GM23338 (cell line): Measurements from ENCODE around the gene PFKP. TPM values are rescaled to one million over a fixed set of nuclear protein-coding genes. Genes with fewer than 3 reads are reported as not detected.

Experiments
- ATAC-seq: fragments of 200-7000 bp; cut with Tn5 transposase; 3 replicates; pipeline ENCODE4 v1.9.1; 2020
- DNase-seq: peaks from one replicate; pipeline ENCODE4 v3.0.0-alpha.2; 2015; ENCODE audit warnings: low spot score
- H2AFZ ChIP-seq: fragments of 200-600 bp; sonication (generic); 2 replicates; pipeline ENCODE4 v1.8.0; 2016; ENCODE audit warnings: antibody characterized with exemption, mild to moderate bottlenecking, moderate library complexity
- H3F3A ChIP-seq: fragments of 200-600 bp; sonication (generic); replicated peaks from 2 replicates; pipeline ENCODE4 v1.8.0; 2017; ENCODE audit warnings: antibody characterized with exemption, mixed run types, low read depth
- H3K27ac ChIP-seq: fragments of 200-600 bp; sonication (generic); 2 replicates; pipeline ENCODE4 v1.6.1; 2016; ENCODE audit warnings: low read depth
- H3K27me3 ChIP-seq: fragments of 200-600 bp; sonication (generic); 2 replicates; pipeline ENCODE4 v1.8.0; 2016; ENCODE audit warnings: mild to moderate bottlenecking, mixed run types, moderate library complexity; ENCODE audit not compliant: insufficient read depth
- H3K36me3 ChIP-seq: fragments of 200-600 bp; sonication (generic); 2 replicates; pipeline ENCODE4 v1.8.0; 2016; ENCODE audit warnings: mild to moderate bottlenecking; ENCODE audit not compliant: insufficient read depth
- H3K4me1 ChIP-seq: fragments of 200-600 bp; sonication (generic); 2 replicates; pipeline ENCODE4 v1.8.0; 2016; ENCODE audit warnings: mild to moderate bottlenecking, moderate library complexity; ENCODE audit not compliant: insufficient read depth
- H3K4me2 ChIP-seq: fragments of 200-600 bp; sonication (generic); 2 replicates; pipeline ENCODE4 v1.7.1; 2017; ENCODE audit warnings: mixed run types
- H3K4me3 ChIP-seq: fragments of 200-600 bp; sonication (generic); 2 replicates; pipeline ENCODE4 v1.6.1; 2016; ENCODE audit warnings: mixed run types
- H3K79me2 ChIP-seq: fragments of 200-600 bp; sonication (generic); replicated peaks from 2 replicates; pipeline ENCODE4 v1.8.0; 2017; ENCODE audit warnings: mild to moderate bottlenecking; ENCODE audit not compliant: insufficient read depth
- H3K9me2 ChIP-seq: fragments of 200-600 bp; sonication (generic); 2 replicates; pipeline ENCODE4 v1.8.0; 2017; ENCODE audit not compliant: insufficient read depth
- H4K20me1 ChIP-seq: fragments of 200-600 bp; sonication (generic); replicated peaks from 2 replicates; pipeline ENCODE4 v1.8.0; 2017; ENCODE audit warnings: mild to moderate bottlenecking; ENCODE audit not compliant: insufficient read depth
- H3K27ac Mint-ChIP-seq: 2 replicates; pipeline ENCODE4 v1.8.0; 2020; ENCODE audit warnings: inconsistent platforms, mild to moderate bottlenecking, moderate library complexity, mixed read lengths
- H3K27me3 Mint-ChIP-seq: 3 replicates; pipeline ENCODE4 v1.8.0; 2022; ENCODE audit warnings: low read depth, mild to moderate bottlenecking, moderate library complexity, mixed read lengths, inconsistent platforms; ENCODE audit not compliant: insufficient read depth, poor library complexity
- H3K36me3 Mint-ChIP-seq: 3 replicates; pipeline ENCODE4 v1.8.0; 2021; ENCODE audit warnings: low read depth, mild to moderate bottlenecking, inconsistent platforms, moderate library complexity, mixed read lengths
- H3K4me1 Mint-ChIP-seq: 3 replicates; pipeline ENCODE4 v1.8.0; 2020; ENCODE audit warnings: mild to moderate bottlenecking, inconsistent platforms, mixed read lengths
- H3K4me3 Mint-ChIP-seq: 3 replicates; pipeline ENCODE4 v1.8.0; 2021; ENCODE audit warnings: moderate library complexity, mild to moderate bottlenecking, inconsistent platforms, mixed read lengths
- H3K9me3 Mint-ChIP-seq: 3 replicates; pipeline ENCODE4 v1.8.0; 2020; ENCODE audit warnings: moderate library complexity, mild to moderate bottlenecking, inconsistent platforms, mixed read lengths
- CREB1 ChIP-seq: fragments of 250-450 bp; sonication (Bioruptor Pico); IDR thresholded peaks from 2 replicates; pipeline ENCODE4 v1.5.0; 2020; ENCODE audit warnings: low read depth, mild to moderate bottlenecking, moderate library complexity
- CTCF ChIP-seq, 2 experiments: fragments of 200-600 bp in 1 of 2; sonication (generic) in 1 of 2; conservative IDR thresholded peaks; 2 replicates each; pipeline versions ENCODE4 v1.5.1 to v1.6.1; 2016 to 2017; ENCODE audit warnings: antibody characterized with exemption in 2 of 2, low read depth in 2 of 2, mild to moderate bottlenecking in 2 of 2, moderate library complexity in 1 of 2
- ETS1 ChIP-seq: IDR thresholded peaks from 2 replicates; pipeline ENCODE4 v1.6.1; 2016; ENCODE audit warnings: antibody characterized with exemption
- EZH2 ChIP-seq: fragments of 200-600 bp; sonication (generic); IDR thresholded peaks from one replicate; pipeline ENCODE4 v1.8.0; 2017; ENCODE audit warnings: antibody characterized with exemption, mild to moderate bottlenecking, low read depth; ENCODE audit not compliant: unreplicated experiment
- EZH2phosphoT487 ChIP-seq: fragments of 200-600 bp; sonication (generic); IDR thresholded peaks from one replicate; pipeline ENCODE4 v1.8.1; 2018; ENCODE audit warnings: antibody characterized with exemption; ENCODE audit not compliant: unreplicated experiment
- JUNB ChIP-seq: IDR thresholded peaks from one replicate; pipeline ENCODE4 v1.6.1; 2016; ENCODE audit warnings: antibody characterized with exemption; ENCODE audit not compliant: unreplicated experiment
- NANOG ChIP-seq: IDR thresholded peaks from 2 replicates; pipeline ENCODE4 v1.6.1; 2016; ENCODE audit warnings: antibody characterized with exemption, borderline replicate concordance
- POLR2AphosphoS5 ChIP-seq: IDR thresholded peaks from 2 replicates; pipeline ENCODE4 v1.6.1; 2016; ENCODE audit warnings: antibody characterized with exemption, low read depth
- REST ChIP-seq: IDR thresholded peaks from one replicate; pipeline ENCODE4 v1.6.1; 2018; ENCODE audit warnings: antibody characterized with exemption; ENCODE audit not compliant: unreplicated experiment
- STAT1 ChIP-seq: IDR thresholded peaks from one replicate; pipeline ENCODE4 v1.6.1; 2016; ENCODE audit warnings: antibody characterized with exemption; ENCODE audit not compliant: unreplicated experiment
- ZNF114 ChIP-seq: fragments of 250-450 bp; sonication (Bioruptor Pico); IDR thresholded peaks from 2 replicates; pipeline ENCODE4 v1.5.0; 2020; ENCODE audit warnings: mild to moderate bottlenecking, moderate library complexity
- ZNF331 ChIP-seq: fragments of 250-450 bp; sonication (Bioruptor Pico); IDR thresholded peaks from 2 replicates; pipeline ENCODE4 v1.5.0; 2020; ENCODE audit warnings: low read depth, mild to moderate bottlenecking, moderate library complexity
- ZNF462 ChIP-seq: fragments of 250-450 bp; sonication (Bioruptor Pico); IDR thresholded peaks from 2 replicates; pipeline ENCODE4 v1.5.0; 2020; ENCODE audit warnings: mild to moderate bottlenecking, moderate library complexity
- polyA plus RNA-seq: library from polyadenylated mRNA; unstranded; fragments of >200 nt; fragmentation: Nextera tagmentation; extraction: Ambion mirVana; gene quantifications from 2 replicates; pipeline ENCODE4 v1.2.1, GENCODE V29; 2016
- total RNA-seq: library from RNA; depleted of rRNA; stranded (reverse); fragments of >200 nt; shearing (Covaris generic); gene quantifications from 2 replicates; pipeline ENCODE4 v1.2.3, GENCODE V29; 2014

Gene PFKP
- total and polyA plus RNA-seq, 2 experiments from 2014 or later = 56.3 to 120 TPM

GRCh38 chr10:3048119-3049019 is 19.0 kb upstream of the PFKP start:
- no peaks in the 10 kb centered on the region for H3K27me3 ChIP-seq
- no peak overlapping the region for H3K4me3 Mint-ChIP-seq
- no peaks in the 10 kb centered on the region; the same call in 1 of the 2 replicates for H3K9me2 ChIP-seq
- no peaks in the 10 kb centered on the region for H3F3A ChIP-seq
- H3K27me3 Mint-ChIP-seq = peaks cover 10% of the 10 kb centered on the region
- H3K27ac Mint-ChIP-seq = no peak overlapping the region
- DNase-seq = no peak
- ATAC-seq = peak; percentile 55
- H3K9me3 Mint-ChIP-seq = no peaks in the 10 kb centered on the region; the same call in 2 of the 3 replicates
- H3K36me3 ChIP-seq = no peaks in the 10 kb centered on the region
- peaks cover 22% of the 10 kb centered on the region for H3K4me1 Mint-ChIP-seq
- peaks cover 10% of the 10 kb centered on the region; the same call in 1 of the 2 replicates for H3K4me1 ChIP-seq
- H3K4me3 ChIP-seq = no peak overlapping the region
- H3K36me3 Mint-ChIP-seq = no peaks in the 10 kb centered on the region
- no peak overlapping the region for H2AFZ ChIP-seq
- TF ChIP-seq EZH2 (no peak), ETS1 (no peak), EZH2phosphoT487 (no peak), ZNF462 (CRISPR knock-in tag) (no peak), ZNF331 (CRISPR knock-in tag) (no peak), CREB1 (CRISPR knock-in tag) (no peak), NANOG (no peak), CTCF (conservative IDR thresholded peaks at IDR 0.05; ENCODE audit: low read depth in 2 of 2) (no peak), JUNB (no peak), POLR2AphosphoS5 (no peak), ZNF114 (CRISPR knock-in tag) (no peak), STAT1 (no peak), REST (no peak)
- no peak overlapping the region for H3K27ac ChIP-seq
- no peaks in the 10 kb centered on the region for H3K79me2 ChIP-seq
- no peak overlapping the region for H3K4me2 ChIP-seq
- no peaks in the 10 kb centered on the region for H4K20me1 ChIP-seq
